Measurements from ENCODE around the gene ZNF263.
"Not testable (repeated sequence)": the region's sequence is repeated elsewhere in the genome, so short reads cannot be mapped to it uniquely, and the experiment has no call there.

Gene ZNF263

GRCh38 chr16:3264137-3265036, 18.9 kb upstream of the ZNF263 start:
- DNase-seq: peak; percentile 99
- in situ Hi-C loops (cut with MboI; ENCODE audit: low pct_unique_long_range_greater_than_20kb, low sequenced_read_pairs): no loop called here

- in situ Hi-C loops (cut with MboI; ENCODE audit: low pct_unique_long_range_greater_than_20kb, low sequenced_read_pairs): no loop called here
- DNase-seq: peak; percentile 37
Measured at GRCh38 chr16:3266873-3267537, 16.3 kb upstream of the ZNF263 start.

GRCh38 chr16:3268294-3268693, 15.0 kb upstream of the ZNF263 start:
- no peak for DNase-seq
- in situ Hi-C loops (cut with MboI; ENCODE audit: low pct_unique_long_range_greater_than_20kb, low sequenced_read_pairs): no loop called here

DNA sequence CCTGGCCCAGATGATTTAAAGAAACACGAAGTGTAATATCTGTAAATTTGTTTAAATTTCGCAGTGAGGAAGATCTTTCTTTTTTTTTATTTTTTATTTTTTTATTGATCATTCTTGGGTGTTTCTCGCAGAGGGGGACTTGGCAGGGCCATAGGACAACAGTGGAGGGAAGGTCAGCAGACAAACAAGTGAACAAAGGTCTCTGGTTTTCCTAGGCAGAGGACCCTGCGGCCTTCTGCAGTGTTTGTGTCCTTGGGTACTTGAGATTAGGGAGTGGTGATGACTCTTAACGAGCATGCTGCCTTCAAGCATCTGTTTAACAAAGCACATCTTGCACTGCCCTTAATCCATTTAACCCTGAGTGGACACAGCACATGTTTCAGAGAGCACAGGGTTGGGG, 12.6 kb upstream of the ZNF263 start:
- in situ Hi-C loops (cut with MboI; ENCODE audit: low pct_unique_long_range_greater_than_20kb, low sequenced_read_pairs); DNase-seq: not testable (repeated sequence)

DNA sequence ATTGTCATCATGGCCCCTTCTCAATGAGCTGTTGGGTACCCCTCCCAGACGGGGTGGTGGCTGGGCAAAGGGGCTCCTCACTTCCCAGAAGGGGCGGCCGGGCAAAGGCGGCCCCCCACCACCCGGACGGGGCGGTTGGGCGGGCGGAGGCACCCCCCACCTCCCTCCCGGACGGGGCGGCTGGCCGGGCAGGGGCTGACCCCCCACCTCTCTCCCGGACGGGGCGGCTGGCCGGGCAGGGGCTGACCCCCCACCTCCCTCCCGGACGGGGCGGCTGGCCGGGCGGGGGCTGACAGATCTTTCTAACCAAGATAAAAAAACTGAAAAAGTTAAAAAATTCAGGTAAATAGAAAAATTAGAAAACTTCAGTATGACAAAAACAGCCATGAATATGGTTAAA, 12.0 kb upstream of the ZNF263 start:
- in situ Hi-C loops (cut with MboI; ENCODE audit: low pct_unique_long_range_greater_than_20kb, low sequenced_read_pairs); DNase-seq: not testable (repeated sequence)

- DNase-seq: no peak
- in situ Hi-C loops (cut with MboI; ENCODE audit: low pct_unique_long_range_greater_than_20kb, low sequenced_read_pairs): no loop called here
Measured at GRCh38 chr16:3274490-3274889, 8.8 kb upstream of the ZNF263 start.

GRCh38 chr16:3274947-3275346, 8.3 kb upstream of the ZNF263 start:
- no peak for DNase-seq
- in situ Hi-C loops (cut with MboI; ENCODE audit: low pct_unique_long_range_greater_than_20kb, low sequenced_read_pairs): no loop called here

GRCh38 chr16:3276679-3277078, 6.6 kb upstream of the ZNF263 start:
- in situ Hi-C loops (cut with MboI; ENCODE audit: low pct_unique_long_range_greater_than_20kb, low sequenced_read_pairs): no loop called here
- DNase-seq: no peak

DNA sequence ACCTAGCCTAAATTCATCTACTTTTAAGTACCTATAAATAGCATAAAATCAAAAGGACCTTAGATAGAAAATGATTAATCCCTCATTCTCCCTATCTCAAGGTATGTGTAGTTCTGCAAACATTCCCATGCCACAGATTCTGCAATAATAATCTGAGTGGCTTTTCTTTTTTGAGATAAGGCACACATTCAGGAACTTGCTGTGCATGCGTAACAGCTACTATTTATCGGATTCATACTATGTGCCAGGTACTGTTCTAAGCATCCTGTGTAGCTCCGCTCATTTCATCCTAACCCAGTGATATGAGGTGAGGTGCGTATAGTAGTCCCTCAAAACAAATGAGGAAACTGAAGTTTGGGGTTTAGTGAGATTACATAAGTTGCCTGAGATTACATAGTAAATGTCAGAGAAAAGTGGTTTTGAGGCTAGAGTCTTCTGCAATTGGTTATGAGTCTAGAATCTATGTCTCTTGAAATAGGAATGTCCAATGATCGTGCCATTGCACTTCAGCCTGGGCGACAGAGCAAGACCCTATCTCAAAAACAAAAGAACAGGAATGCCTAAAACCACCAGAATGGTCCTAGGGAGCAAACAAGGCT, 2.0 kb upstream of the ZNF263 start:
- in situ Hi-C loops (cut with MboI; ENCODE audit: low pct_unique_long_range_greater_than_20kb, low sequenced_read_pairs): no loop called here
- DNase-seq: no peak

- in situ Hi-C loops (cut with MboI; ENCODE audit: low pct_unique_long_range_greater_than_20kb, low sequenced_read_pairs): no loop called here
- no peak for DNase-seq
Measured at GRCh38 chr16:3282103-3282729, 1.1 kb upstream of the ZNF263 start.

GRCh38 chr16:3283543-3284447, 504 bp downstream of the ZNF263 start:
- in situ Hi-C loops (cut with MboI; ENCODE audit: low pct_unique_long_range_greater_than_20kb, low sequenced_read_pairs): no loop called here
- DNase-seq: no peak

GRCh38 chr16:3285131-3285530, 1.8 kb downstream of the ZNF263 start:
- in situ Hi-C loops (cut with MboI; ENCODE audit: low pct_unique_long_range_greater_than_20kb, low sequenced_read_pairs): no loop called here
- DNase-seq: no peak

GRCh38 chr16:3289998-3290673, 6.8 kb downstream of the ZNF263 start:
- DNase-seq: no peak
- in situ Hi-C loops (cut with MboI; ENCODE audit: low pct_unique_long_range_greater_than_20kb, low sequenced_read_pairs): no loop called here

- DNase-seq: no peak
Measured at GRCh38 chr16:3292604-3293003, 9.3 kb downstream of the ZNF263 start.

GRCh38 chr16:3295209-3295608, 11.9 kb downstream of the ZNF263 start:
- in situ Hi-C loops (cut with MboI; ENCODE audit: low pct_unique_long_range_greater_than_20kb, low sequenced_read_pairs): no loop called here
- DNase-seq: no peak

More at GRCh38 chr16:3292604-3293003, 9.3 kb downstream of the ZNF263 start:
- in situ Hi-C loops (cut with MboI; ENCODE audit: low pct_unique_long_range_greater_than_20kb, low sequenced_read_pairs): no loop called here

DNA sequence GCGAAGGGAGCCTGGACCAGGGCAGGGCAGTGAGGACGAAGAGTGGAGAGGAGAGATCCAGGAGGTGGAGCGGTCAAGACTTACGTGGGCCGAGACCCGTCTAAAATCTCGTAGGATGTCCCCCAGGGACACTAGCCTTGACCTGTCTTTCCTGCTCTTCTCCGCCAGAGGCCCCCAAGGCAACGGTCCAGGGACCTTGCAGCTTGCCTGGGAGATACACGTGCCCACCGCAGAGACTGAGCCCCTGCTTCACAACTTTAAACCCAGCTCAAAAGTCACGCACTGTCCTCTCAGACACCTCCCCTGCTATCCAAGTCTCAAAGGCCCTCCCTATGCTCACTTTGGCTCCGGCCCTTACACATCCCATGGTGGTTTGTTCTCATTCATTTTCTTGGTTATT, 12.5 kb downstream of the ZNF263 start:
- in situ Hi-C loops (cut with MboI; ENCODE audit: low pct_unique_long_range_greater_than_20kb, low sequenced_read_pairs): no loop called here

GRCh38 chr16:3304370-3304769, 21.1 kb downstream of the ZNF263 start:
- in situ Hi-C loops (cut with MboI; ENCODE audit: low pct_unique_long_range_greater_than_20kb, low sequenced_read_pairs): no loop called here
- DNase-seq: no peak

More for the DNA sequence above, 12.5 kb downstream of the ZNF263 start:
- no peak for DNase-seq
